HG03575 (cell line): Measurements from ENCODE around the gene LRRC8E.
"Not testable (repeated sequence)": the region's sequence is repeated elsewhere in the genome, so short reads cannot be mapped to it uniquely, and the experiment has no call there.

ENCODE experiments used
- ATAC-seq: cut with Tn5 transposase; IDR thresholded peaks from one replicate; pipeline ENCODE4 v1.9.1; 2021; ENCODE audit not compliant: unreplicated experiment, insufficient number of reproducible peaks, low FRiP score; ENCODE audit errors: extremely low read depth

Gene LRRC8E

GRCh38 chr19:7925171-7925851 lies 37.0 kb downstream of the LRRC8E start:
- no peak for ATAC-seq

- ATAC-seq, result no peak
Measured at GRCh38 chr19:7926021-7926726, 37.9 kb downstream of the LRRC8E start, which contains the start of gene CTXN1. TSS of gene CTXN1 (minus strand) at chr19:7926135. CDS start at chr19:7925538, 597 bp downstream.

- ATAC-seq, result no peak
Measured at GRCh38 chr19:7926727-7927604, 38.7 kb downstream of the LRRC8E start.

GRCh38 chr19:7927605-7928333 lies 39.5 kb downstream of the LRRC8E start:
- ATAC-seq, result no peak

GRCh38 chr19:7928334-7928706 lies 40.0 kb downstream of the LRRC8E start:
- no peak for ATAC-seq

- no peak for ATAC-seq
Measured at GRCh38 chr19:7928741-7929701, 40.7 kb downstream of the LRRC8E start.

GRCh38 chr19:7930030-7930429 lies 41.7 kb downstream of the LRRC8E start:
- ATAC-seq, result not testable (repeated sequence)

GRCh38 chr19:7930765-7931164 lies 42.5 kb downstream of the LRRC8E start:
- no peak for ATAC-seq

- no peak for ATAC-seq
Measured at GRCh38 chr19:7931221-7932061, 43.1 kb downstream of the LRRC8E start.

GRCh38 chr19:7932276-7932929 lies 44.1 kb downstream of the LRRC8E start:
- no peak for ATAC-seq

- ATAC-seq, result no peak
Measured at GRCh38 chr19:7932930-7933300, 44.6 kb downstream of the LRRC8E start.

- no peak for ATAC-seq
Measured at GRCh38 chr19:7933411-7933810, 45.1 kb downstream of the LRRC8E start.

- ATAC-seq, result no peak
Measured at GRCh38 chr19:7933828-7934725, 45.8 kb downstream of the LRRC8E start.

- no peak for ATAC-seq
Measured at GRCh38 chr19:7934766-7935165, 46.5 kb downstream of the LRRC8E start.

- ATAC-seq, result no peak
Measured at GRCh38 chr19:7940841-7941240, 52.5 kb downstream of the LRRC8E start.
